Prostate gland (tissue), 2 donors: ENCODE results near the gene TCERG1L.

Experiments used
- POLR2A ChIP-seq: fragments of 450-650 bp; IDR thresholded peaks from one replicate; pipeline ENCODE4 v1.6.1; 2016; ENCODE audit warnings: antibody characterized with exemption, mild to moderate bottlenecking
- TF ChIP-seq, protein P1 (sequence below), 4 experiments: fragments of 200-600 bp in 2 of 4; fragments of 450-650 bp in 2 of 4; sonication (generic) in 2 of 4; IDR thresholded peaks; 1 replicate in 3 of 4; 2 replicates in 1 of 4; pipeline ENCODE4 v1.5.1; 2016 to 2019; ENCODE audit warnings: antibody characterized with exemption in 4 of 4, mild to moderate bottlenecking in 2 of 4, moderate library complexity in 2 of 4

DNA sequence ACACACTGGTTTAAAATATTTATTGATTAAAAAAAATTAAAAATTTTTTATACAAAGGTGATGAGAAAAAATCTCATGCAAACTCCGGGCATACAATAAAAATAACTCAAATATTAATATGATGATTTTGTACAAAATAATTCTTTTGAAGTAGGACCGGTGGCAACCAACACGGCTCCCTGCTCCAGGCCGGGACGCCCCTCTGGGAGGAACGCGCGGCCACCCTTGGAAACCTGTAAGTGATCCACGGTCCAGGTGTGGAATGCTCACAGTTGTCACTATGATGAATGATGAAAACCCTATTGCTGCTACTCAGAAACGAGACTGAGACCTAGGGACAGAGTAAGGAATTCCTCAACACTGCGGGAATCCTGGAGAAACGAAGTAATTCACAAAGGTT is 219.1 kb downstream of the TCERG1L start:
- TF ChIP-seq, protein P1, sequence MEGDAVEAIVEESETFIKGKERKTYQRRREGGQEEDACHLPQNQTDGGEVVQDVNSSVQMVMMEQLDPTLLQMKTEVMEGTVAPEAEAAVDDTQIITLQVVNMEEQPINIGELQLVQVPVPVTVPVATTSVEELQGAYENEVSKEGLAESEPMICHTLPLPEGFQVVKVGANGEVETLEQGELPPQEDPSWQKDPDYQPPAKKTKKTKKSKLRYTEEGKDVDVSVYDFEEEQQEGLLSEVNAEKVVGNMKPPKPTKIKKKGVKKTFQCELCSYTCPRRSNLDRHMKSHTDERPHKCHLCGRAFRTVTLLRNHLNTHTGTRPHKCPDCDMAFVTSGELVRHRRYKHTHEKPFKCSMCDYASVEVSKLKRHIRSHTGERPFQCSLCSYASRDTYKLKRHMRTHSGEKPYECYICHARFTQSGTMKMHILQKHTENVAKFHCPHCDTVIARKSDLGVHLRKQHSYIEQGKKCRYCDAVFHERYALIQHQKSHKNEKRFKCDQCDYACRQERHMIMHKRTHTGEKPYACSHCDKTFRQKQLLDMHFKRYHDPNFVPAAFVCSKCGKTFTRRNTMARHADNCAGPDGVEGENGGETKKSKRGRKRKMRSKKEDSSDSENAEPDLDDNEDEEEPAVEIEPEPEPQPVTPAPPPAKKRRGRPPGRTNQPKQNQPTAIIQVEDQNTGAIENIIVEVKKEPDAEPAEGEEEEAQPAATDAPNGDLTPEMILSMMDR (IDR thresholded peaks at IDR 0.05), result no peak
- TF ChIP-seq POLR2A, result no peak
